ENCODE data around the gene EPB41L3. TPM values are rescaled to one million over a fixed set of nuclear protein-coding genes. Genes with fewer than 3 reads are reported as not detected.

Gene EPB41L3
- total and polyA plus RNA-seq, 8 donors: 30.0 to 98.7 (median 44.3) TPM

GRCh38 chr18:5369513-5369912 is 174.3 kb downstream of the EPB41L3 start:
- DNase-seq (no peak), ATAC-seq (no peak)
- intact Hi-C loops (cut with DNase I): no loop called here
- Histone ChIP-seq H3K4me3 (no peak overlapping the region), H3K4me1 (no peaks in the 10 kb centered on the region), H3K27ac (no peak overlapping the region), H3K27me3 (peaks cover 0 to 14% of the 10 kb centered on the region in 2 donors), H3K9me3 (no peaks in the 10 kb centered on the region), H3K36me3 (no peaks in the 10 kb centered on the region)
- TF ChIP-seq, protein P1, sequence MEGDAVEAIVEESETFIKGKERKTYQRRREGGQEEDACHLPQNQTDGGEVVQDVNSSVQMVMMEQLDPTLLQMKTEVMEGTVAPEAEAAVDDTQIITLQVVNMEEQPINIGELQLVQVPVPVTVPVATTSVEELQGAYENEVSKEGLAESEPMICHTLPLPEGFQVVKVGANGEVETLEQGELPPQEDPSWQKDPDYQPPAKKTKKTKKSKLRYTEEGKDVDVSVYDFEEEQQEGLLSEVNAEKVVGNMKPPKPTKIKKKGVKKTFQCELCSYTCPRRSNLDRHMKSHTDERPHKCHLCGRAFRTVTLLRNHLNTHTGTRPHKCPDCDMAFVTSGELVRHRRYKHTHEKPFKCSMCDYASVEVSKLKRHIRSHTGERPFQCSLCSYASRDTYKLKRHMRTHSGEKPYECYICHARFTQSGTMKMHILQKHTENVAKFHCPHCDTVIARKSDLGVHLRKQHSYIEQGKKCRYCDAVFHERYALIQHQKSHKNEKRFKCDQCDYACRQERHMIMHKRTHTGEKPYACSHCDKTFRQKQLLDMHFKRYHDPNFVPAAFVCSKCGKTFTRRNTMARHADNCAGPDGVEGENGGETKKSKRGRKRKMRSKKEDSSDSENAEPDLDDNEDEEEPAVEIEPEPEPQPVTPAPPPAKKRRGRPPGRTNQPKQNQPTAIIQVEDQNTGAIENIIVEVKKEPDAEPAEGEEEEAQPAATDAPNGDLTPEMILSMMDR (IDR thresholded peaks at IDR 0.05): no peak

DNA sequence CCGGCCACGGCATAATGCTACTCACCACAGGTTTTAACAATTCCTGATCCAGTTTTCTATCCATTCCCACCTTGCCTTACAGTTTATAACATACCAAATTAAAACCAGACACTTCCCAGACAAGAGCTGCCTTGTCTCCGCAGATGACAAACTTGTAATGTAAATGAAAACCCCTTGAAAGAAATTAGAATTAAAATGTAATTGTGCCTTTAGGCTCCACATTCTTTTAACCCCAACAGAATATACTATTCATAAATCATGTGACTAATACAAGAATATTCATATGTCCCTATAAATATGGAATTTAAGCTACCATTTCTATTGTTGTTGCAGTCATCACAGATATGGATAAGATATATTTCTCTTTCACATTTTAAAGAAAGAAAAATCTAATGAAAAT is 178.4 kb downstream of the EPB41L3 start:
- Histone ChIP-seq H3K36me3 (no peaks in the 10 kb centered on the region), H3K4me3 (no peak overlapping the region), H3K27ac (no peak overlapping the region), H3K4me1 (no peaks in the 10 kb centered on the region), H3K9me3 (no peaks in the 10 kb centered on the region), H3K27me3 (peaks cover 0 to 14% of the 10 kb centered on the region in 2 donors)
- DNase-seq (no peak), ATAC-seq (no peak)
- intact Hi-C loops (cut with DNase I): no loop called here
- TF ChIP-seq, protein P1 (IDR thresholded peaks at IDR 0.05): no peak

- no peaks in the 10 kb centered on the region for H3K36me3 ChIP-seq
- H3K4me3 ChIP-seq: no peak overlapping the region
- H3K27ac ChIP-seq: no peak overlapping the region
- DNase-seq (no peak), ATAC-seq (no peak)
- no peaks in the 10 kb centered on the region for H3K4me1 ChIP-seq
- TF ChIP-seq, protein P1 (IDR thresholded peaks at IDR 0.05): no peak
- H3K9me3 ChIP-seq: peaks cover 0 to 11% of the 10 kb centered on the region in 2 donors
- intact Hi-C loops (cut with DNase I): no loop called here
- no peaks in the 10 kb centered on the region for H3K27me3 ChIP-seq
These were observed 193.2 kb downstream of the EPB41L3 start for GRCh38 chr18:5350636-5351035.

Other genes with a start within 250 kb of the EPB41L3 start
- 10 to 100 TPM in 1 of 2 donors, 1 to 10 TPM in 1; 8.7 to 14.3 TPM for gene ZBTB14, start 248.3 kb downstream of the EPB41L3 start, total RNA-seq
- 10 to 100 TPM; 19.0 to 22.5 (median 20.4) TPM for gene ZBTB14, start 248.3 kb downstream of the EPB41L3 start, polyA plus RNA-seq (ENCODE audit: insufficient read length in 6 of 6)

All from left lung (tissue), 10 donors.